ENCODE results near the gene FBH1.

GRCh38 chr10:5919568-5919967 lies 29.5 kb downstream of the FBH1 start:
- TF ChIP-seq CTCF (IDR thresholded peaks at IDR 0.05) (no peak), POLR2A (IDR thresholded peaks at IDR 0.05) (no peak)

Data from right lobe of liver (tissue), 4 donors.